CD4-positive, alpha-beta T cell (primary cell): ENCODE results near the gene EDNRB. TPM values are rescaled to one million over a fixed set of nuclear protein-coding genes. Genes with fewer than 3 reads are reported as not detected.
"Not testable (repeated sequence)": the region's sequence is repeated elsewhere in the genome, so short reads cannot be mapped to it uniquely, and the experiment has no call there.

Experiments used
- ATAC-seq: fragments of 200-7000 bp; cut with Tn5 transposase; one replicate; pipeline ENCODE4 v1.10.0; 2022; ENCODE audit warnings: mild to moderate bottlenecking; ENCODE audit not compliant: poor library complexity
- CTCF ChIA-PET: fragments of 350-600 bp; sonication (Branson Sonifier 250); formaldehyde crosslinking; loops from one replicate; lab custom pipeline; 2021; ENCODE audit warnings: antibody characterized with exemption, inconsistent platforms; lab: Charles Lee
- POLR2A ChIA-PET: fragments of 350-600 bp; sonication (Branson Sonifier 250); formaldehyde crosslinking; loops from one replicate; lab custom pipeline; 2021; ENCODE audit warnings: antibody characterized with exemption, inconsistent platforms; lab: Charles Lee
- DNase-seq, 14 experiments: peaks; one replicate each; pipeline ENCODE4 v3.0.0-alpha.2; 2013 to 2020; ENCODE audit warnings: mixed read lengths in 2 of 14
- H3K27ac ChIP-seq, 2 donors: one replicate each; pipeline versions ENCODE4 v1.5.1 to v1.7.0; 2013; ENCODE audit warnings: low read length in 2 of 2, low read depth in 1 of 2, mild to moderate bottlenecking in 1 of 2
- H3K27me3 ChIP-seq, 2 experiments: 1 replicate in 1 of 2; 2 replicates in 1 of 2; pipeline versions ENCODE4 v1.6.1 to v1.7.0; 2013; ENCODE audit warnings: low read length in 2 of 2, control low read depth in 1 of 2, mild to moderate bottlenecking in 1 of 2, moderate library complexity in 1 of 2; ENCODE audit not compliant: insufficient read depth in 2 of 2, control insufficient read depth in 1 of 2
- H3K36me3 ChIP-seq: one replicate; pipeline ENCODE4 v1.6.1; 2013; ENCODE audit warnings: low read length, control low read depth; ENCODE audit not compliant: insufficient read depth
- H3K4me1 ChIP-seq: one replicate; pipeline ENCODE4 v1.6.1; 2013; ENCODE audit warnings: low read length, control low read depth; ENCODE audit not compliant: insufficient read depth
- H3K4me3 ChIP-seq: one replicate; pipeline ENCODE4 v1.5.1; 2013; ENCODE audit warnings: mild to moderate bottlenecking, low read length, moderate library complexity
- H3K9me3 ChIP-seq, 2 experiments: 1 replicate in 1 of 2; 2 replicates in 1 of 2; pipeline versions ENCODE4 v1.6.1 to v1.7.0; 2013; ENCODE audit warnings: low read length in 2 of 2, mild to moderate bottlenecking in 2 of 2, control low read depth in 1 of 2, moderate library complexity in 1 of 2; ENCODE audit not compliant: control insufficient read depth in 1 of 2, insufficient read depth in 1 of 2
- H3K27ac Mint-ChIP-seq: one replicate; pipeline ENCODE4 v1.8.0; 2020; ENCODE audit warnings: mixed read lengths
- H3K27me3 Mint-ChIP-seq: one replicate; pipeline ENCODE4 v1.8.0; 2021; ENCODE audit warnings: mixed read lengths
- H3K36me3 Mint-ChIP-seq: one replicate; pipeline ENCODE4 v1.8.0; 2021; ENCODE audit warnings: low read depth, mixed read lengths
- H3K4me1 Mint-ChIP-seq: one replicate; pipeline ENCODE4 v1.8.0; 2021; ENCODE audit warnings: low read depth, mixed read lengths
- H3K4me3 Mint-ChIP-seq: one replicate; pipeline ENCODE4 v1.8.0; 2020; ENCODE audit warnings: mild to moderate bottlenecking, mixed read lengths
- H3K9me3 Mint-ChIP-seq: one replicate; pipeline ENCODE4 v1.8.0; 2020; ENCODE audit warnings: mixed read lengths
- intact Hi-C, 2 experiments: fragments of 100-400 bp; cut with DNase I in 1 of 2; cut with micrococcal nuclease in 1 of 2; formaldehyde crosslinking; loops; one replicate each; pipeline versions ENCODE4 v1.15.1 to v1.9.0; 2023 to 2025; cut with DNase I, micrococcal nuclease
- total RNA-seq, 174 experiments: library from RNA in 2 of 174; stranded (reverse) in 2 of 174; gene quantifications; one replicate each; pipeline ENCODE4 v1.2.3 and lab custom pipeline; 2021 to 2026
- TF ChIP-seq, protein P1 (sequence below): fragments of 200-600 bp; IDR thresholded peaks from one replicate; pipeline ENCODE4 v1.8.0; 2022; ENCODE audit warnings: antibody characterized with exemption, mild to moderate bottlenecking

EDNRB gene
- total RNA-seq, 2 experiments from 2014 or later: not detected

DNA sequence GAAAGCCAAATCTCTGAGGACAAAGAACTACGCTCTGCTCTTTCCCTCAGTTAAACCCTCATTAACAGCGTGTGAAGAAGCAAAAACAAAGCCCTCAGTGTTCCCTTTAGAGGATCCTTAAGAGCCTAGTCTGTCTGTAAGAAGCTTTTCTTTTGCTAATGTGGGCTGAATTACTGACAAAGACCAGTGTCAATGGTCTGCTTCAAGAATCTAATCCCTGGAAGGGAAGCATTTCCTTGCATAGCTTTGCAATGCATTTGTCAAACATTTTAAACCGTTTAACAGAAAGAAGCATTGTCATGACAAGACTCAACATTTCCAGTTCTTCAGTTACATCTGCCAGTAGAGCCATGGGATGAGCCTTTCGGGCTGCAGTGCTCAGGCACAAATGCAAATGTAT is 64.9 kb downstream of the EDNRB start:
- H3K4me3 ChIP-seq: no peak overlapping the region
- intact Hi-C loops: no loop called here
- CTCF ChIA-PET: no interaction called here
- no peak overlapping the region for H3K27ac Mint-ChIP-seq
- H3K27me3 ChIP-seq: no peaks in the 10 kb centered on the region
- no peaks in the 10 kb centered on the region for H3K36me3 Mint-ChIP-seq
- no peak overlapping the region for H3K4me3 Mint-ChIP-seq
- ATAC-seq (no peak), DNase-seq (no peak)
- no peaks in the 10 kb centered on the region for H3K4me1 Mint-ChIP-seq
- POLR2A ChIA-PET: no interaction called here
- peaks cover 0 to 11% of the 10 kb centered on the region in 2 experiments for H3K9me3 ChIP-seq
- TF ChIP-seq, protein P1, sequence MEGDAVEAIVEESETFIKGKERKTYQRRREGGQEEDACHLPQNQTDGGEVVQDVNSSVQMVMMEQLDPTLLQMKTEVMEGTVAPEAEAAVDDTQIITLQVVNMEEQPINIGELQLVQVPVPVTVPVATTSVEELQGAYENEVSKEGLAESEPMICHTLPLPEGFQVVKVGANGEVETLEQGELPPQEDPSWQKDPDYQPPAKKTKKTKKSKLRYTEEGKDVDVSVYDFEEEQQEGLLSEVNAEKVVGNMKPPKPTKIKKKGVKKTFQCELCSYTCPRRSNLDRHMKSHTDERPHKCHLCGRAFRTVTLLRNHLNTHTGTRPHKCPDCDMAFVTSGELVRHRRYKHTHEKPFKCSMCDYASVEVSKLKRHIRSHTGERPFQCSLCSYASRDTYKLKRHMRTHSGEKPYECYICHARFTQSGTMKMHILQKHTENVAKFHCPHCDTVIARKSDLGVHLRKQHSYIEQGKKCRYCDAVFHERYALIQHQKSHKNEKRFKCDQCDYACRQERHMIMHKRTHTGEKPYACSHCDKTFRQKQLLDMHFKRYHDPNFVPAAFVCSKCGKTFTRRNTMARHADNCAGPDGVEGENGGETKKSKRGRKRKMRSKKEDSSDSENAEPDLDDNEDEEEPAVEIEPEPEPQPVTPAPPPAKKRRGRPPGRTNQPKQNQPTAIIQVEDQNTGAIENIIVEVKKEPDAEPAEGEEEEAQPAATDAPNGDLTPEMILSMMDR: no peak
- no peaks in the 10 kb centered on the region for H3K27me3 Mint-ChIP-seq
- no peak overlapping the region for H3K27ac ChIP-seq
- H3K36me3 ChIP-seq: no peaks in the 10 kb centered on the region
- H3K4me1 ChIP-seq: no peaks in the 10 kb centered on the region
- H3K9me3 Mint-ChIP-seq: peaks cover 2% of the 10 kb centered on the region

- H3K27me3 Mint-ChIP-seq, H3K4me1 Mint-ChIP-seq, H3K4me3 ChIP-seq, H3K27ac Mint-ChIP-seq, CTCF ChIA-PET, H3K4me1 ChIP-seq, H3K27ac ChIP-seq, POLR2A ChIA-PET, H3K9me3 Mint-ChIP-seq, DNase-seq, H3K36me3 Mint-ChIP-seq, ATAC-seq, H3K36me3 ChIP-seq, H3K27me3 ChIP-seq, H3K4me3 Mint-ChIP-seq, intact Hi-C loops: not testable (repeated sequence)
- H3K9me3 ChIP-seq: peaks cover 0 to 11% of the 10 kb centered on the region in 2 experiments
Measured at GRCh38 chr13:77848050-77848449, 70.6 kb downstream of the EDNRB start.

DNA sequence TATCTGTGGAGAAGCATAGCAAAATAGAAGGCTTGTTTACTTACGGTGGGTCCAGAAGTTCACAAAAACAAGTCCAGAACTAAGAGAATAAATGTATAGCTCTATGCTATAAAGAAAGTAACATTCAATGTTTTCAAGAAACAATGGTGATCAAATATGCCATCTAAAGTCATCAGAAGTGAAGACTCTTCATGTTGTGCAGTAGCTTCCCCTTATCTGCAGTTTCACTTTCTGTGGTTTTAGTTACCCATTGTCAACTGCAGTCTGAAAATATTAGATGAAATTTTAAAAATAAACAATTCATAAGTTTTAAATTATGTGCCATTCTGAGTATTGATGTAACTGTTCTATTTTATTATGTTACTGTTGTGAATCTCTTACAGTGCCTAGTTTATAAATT is 72.5 kb downstream of the EDNRB start:
- no peaks in the 10 kb centered on the region for H3K27me3 ChIP-seq
- ATAC-seq (no peak), DNase-seq (no peak)
- intact Hi-C loops: no loop called here
- Mint-ChIP-seq H3K27me3 (no peaks in the 10 kb centered on the region), H3K36me3 (no peaks in the 10 kb centered on the region), H3K27ac (no peak overlapping the region), H3K4me3 (no peak overlapping the region), H3K4me1 (no peaks in the 10 kb centered on the region), H3K9me3 (peaks cover 5% of the 10 kb centered on the region)
- H3K4me3 ChIP-seq: no peak overlapping the region
- no peaks in the 10 kb centered on the region for H3K36me3 ChIP-seq
- H3K9me3 ChIP-seq: peaks cover 0 to 4% of the 10 kb centered on the region in 2 experiments
- no peak overlapping the region for H3K27ac ChIP-seq
- TF ChIP-seq, protein P1: no peak
- CTCF ChIA-PET: interaction anchor here (1.0 kb wide), 1 partner anchor 1017 kb away, joined by 3 read pairs; no protein-coding TSS in a partner anchor
- POLR2A ChIA-PET: no interaction called here
- H3K4me1 ChIP-seq: no peaks in the 10 kb centered on the region

Other genes with a start within 250 kb of the EDNRB start
- gene SLAIN1, start 221.1 kb downstream of the EDNRB start, total RNA-seq: 10 to 100 TPM; 41.2 to 42.5 TPM